Dendritic cell treated with granulocyte-macrophage colony-stimulating factor and Interleukin-4, amounts not matched to agents 40 ng/mL and 50 ng/mL, for 4 days (primary cell): ENCODE data around the gene NDUFS2.
"Not testable (repeated sequence)": the region's sequence is repeated elsewhere in the genome, so short reads cannot be mapped to it uniquely, and the experiment has no call there.

Source experiments
- H3K27ac Mint-ChIP-seq: one replicate; pipeline ENCODE4 v1.8.0; 2022; ENCODE audit warnings: mild to moderate bottlenecking, mixed read lengths
- H3K27me3 Mint-ChIP-seq: one replicate; pipeline ENCODE4 v1.8.0; 2022; ENCODE audit warnings: mild to moderate bottlenecking, mixed read lengths
- H3K36me3 Mint-ChIP-seq: one replicate; pipeline ENCODE4 v1.8.0; 2022; ENCODE audit warnings: low read depth, mixed read lengths
- H3K4me1 Mint-ChIP-seq: one replicate; pipeline ENCODE4 v1.8.0; 2022; ENCODE audit warnings: low read depth, mixed read lengths
- H3K4me3 Mint-ChIP-seq: one replicate; pipeline ENCODE4 v1.8.0; 2022; ENCODE audit warnings: mild to moderate bottlenecking, moderate library complexity, mixed read lengths
- H3K9me3 Mint-ChIP-seq: one replicate; pipeline ENCODE4 v1.8.0; 2022; ENCODE audit warnings: mixed read lengths
- intact Hi-C: fragments of 100-400 bp; cut with micrococcal nuclease; formaldehyde crosslinking; loops from one replicate; pipeline ENCODE4 v1.15.0; 2022

Gene NDUFS2

DNA sequence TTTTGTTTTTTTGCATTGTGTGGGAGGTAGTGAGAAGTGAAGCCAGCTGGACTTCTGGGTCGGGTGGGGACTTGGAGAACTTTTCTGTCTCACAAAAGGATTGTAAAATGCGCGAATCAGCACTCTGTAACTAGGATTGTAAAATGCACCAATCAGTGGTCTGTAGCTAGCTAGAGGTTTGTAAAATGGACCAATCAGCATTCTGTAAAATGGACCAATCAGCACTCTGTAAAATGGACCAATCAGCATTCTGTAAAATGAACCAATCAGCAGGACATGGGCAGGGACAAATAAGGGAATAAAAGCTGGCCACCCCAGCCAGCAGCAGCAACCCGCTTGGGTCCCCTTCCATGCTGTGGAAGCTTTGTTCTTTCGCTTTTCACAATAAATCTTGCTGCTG, 47.9 kb downstream of the NDUFS2 start:
- H3K36me3 Mint-ChIP-seq, H3K4me1 Mint-ChIP-seq, H3K27ac Mint-ChIP-seq, H3K27me3 Mint-ChIP-seq, intact Hi-C loops, H3K9me3 Mint-ChIP-seq, H3K4me3 Mint-ChIP-seq: not testable (repeated sequence)

DNA sequence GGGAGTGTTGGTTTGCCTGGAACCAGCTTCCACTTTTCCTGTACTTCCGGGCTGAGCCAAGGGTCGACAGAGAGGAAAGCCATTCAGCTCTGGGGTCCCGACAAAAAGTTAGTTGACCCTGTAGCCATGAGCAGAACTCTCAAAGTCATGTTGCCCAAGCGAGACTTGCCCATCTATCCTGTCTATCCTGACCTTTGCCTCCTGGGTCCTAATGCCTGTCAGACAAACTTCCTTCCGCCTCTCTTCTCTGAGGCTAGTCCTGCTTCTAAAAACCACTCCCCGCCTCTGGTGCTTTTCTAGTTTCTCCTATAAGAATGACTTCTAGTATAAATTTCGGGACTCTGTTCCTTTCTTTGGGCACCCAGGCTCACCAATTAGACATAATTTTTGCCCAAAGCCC, 48.7 kb downstream of the NDUFS2 start:
- Mint-ChIP-seq H3K36me3 (no peaks in the 10 kb centered on the region), H3K4me3 (no peak overlapping the region), H3K4me1 (no peaks in the 10 kb centered on the region), H3K9me3 (peaks cover 7% of the 10 kb centered on the region), H3K27ac (no peak overlapping the region), H3K27me3 (peaks cover 7% of the 10 kb centered on the region)
- intact Hi-C loops = no loop called here

DNA sequence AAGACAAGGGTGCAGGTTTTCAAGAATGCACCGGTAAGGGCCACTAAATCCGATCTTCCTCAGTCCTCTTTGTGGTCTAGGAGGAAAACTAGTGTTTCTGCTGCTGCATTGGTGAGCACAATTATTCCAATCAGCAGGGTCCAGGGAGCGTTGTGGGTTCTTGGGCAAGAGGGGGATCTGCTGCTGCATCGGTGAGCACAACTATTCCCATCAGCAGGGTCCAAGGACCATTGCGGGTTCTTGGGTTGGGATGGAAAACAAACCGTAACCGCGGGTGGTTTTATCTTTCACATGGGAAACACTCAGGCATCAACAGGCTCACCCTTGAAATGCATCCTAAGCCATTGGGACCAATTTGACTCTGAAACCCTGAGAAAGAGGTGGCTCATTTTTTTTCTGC, 49.4 kb downstream of the NDUFS2 start:
- intact Hi-C loops = no loop called here
- H3K27me3 Mint-ChIP-seq = peaks cover 7% of the 10 kb centered on the region
- no peak overlapping the region for H3K4me3 Mint-ChIP-seq
- H3K36me3 Mint-ChIP-seq = no peaks in the 10 kb centered on the region
- peaks cover 10% of the 10 kb centered on the region for H3K9me3 Mint-ChIP-seq
- no peak overlapping the region for H3K27ac Mint-ChIP-seq
- H3K4me1 Mint-ChIP-seq = no peaks in the 10 kb centered on the region

DNA sequence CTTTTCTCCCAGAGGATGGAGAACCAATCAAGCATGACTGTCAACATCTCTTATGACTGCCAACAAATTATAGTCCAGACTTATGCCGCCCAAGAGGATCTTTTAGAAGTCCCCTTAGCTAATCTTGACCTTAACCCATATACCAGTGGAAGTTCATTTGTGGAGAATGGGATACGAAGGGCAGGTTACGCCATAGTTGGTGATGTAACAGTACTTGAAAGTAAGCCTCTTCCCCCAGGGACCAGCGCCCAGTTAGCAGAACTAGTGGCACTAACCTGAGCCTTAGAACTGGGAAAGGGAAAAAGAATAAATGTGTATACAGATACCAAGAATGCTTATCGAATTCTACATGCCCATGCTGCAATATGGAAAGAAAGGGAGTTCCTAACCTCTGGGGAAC, 53.1 kb downstream of the NDUFS2 start:
- H3K9me3 Mint-ChIP-seq = peaks cover 21% of the 10 kb centered on the region
- peaks cover 41% of the 10 kb centered on the region for H3K27me3 Mint-ChIP-seq
- H3K4me1 Mint-ChIP-seq = peaks cover 13% of the 10 kb centered on the region
- H3K27ac Mint-ChIP-seq, H3K4me3 Mint-ChIP-seq, H3K36me3 Mint-ChIP-seq, intact Hi-C loops: not testable (repeated sequence)

DNA sequence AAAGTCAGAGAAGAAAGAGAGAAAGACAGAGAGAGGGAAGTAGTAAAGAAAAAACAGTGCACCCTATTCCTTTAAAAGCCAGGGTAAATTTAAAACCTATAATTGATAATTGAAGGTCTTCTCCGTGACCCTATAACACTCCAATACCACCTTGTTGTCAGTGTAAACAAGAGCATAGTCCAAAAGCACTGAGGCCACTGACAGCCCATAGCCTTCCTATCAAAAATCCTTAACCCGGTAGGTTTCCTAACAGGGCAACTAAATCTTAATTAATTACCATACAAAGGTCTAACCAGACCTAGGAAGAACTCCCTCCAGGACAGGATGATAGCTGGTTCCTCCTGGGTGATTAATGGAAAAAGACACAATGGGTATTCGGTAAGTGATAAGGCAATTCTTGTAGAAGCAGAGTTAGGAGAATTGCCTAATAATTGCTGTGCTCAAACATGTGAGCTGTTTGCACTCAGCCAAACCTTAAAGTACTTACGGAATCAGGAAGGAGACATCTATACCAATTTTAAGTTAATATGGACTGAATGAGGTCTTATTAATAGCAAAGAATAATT, 53.9 kb downstream of the NDUFS2 start:
- H3K27ac Mint-ChIP-seq, H3K36me3 Mint-ChIP-seq, H3K4me3 Mint-ChIP-seq, intact Hi-C loops: not testable (repeated sequence)
- Mint-ChIP-seq H3K9me3 (peaks cover 21% of the 10 kb centered on the region), H3K27me3 (peaks cover 47% of the 10 kb centered on the region), H3K4me1 (peaks cover 13% of the 10 kb centered on the region)

DNA sequence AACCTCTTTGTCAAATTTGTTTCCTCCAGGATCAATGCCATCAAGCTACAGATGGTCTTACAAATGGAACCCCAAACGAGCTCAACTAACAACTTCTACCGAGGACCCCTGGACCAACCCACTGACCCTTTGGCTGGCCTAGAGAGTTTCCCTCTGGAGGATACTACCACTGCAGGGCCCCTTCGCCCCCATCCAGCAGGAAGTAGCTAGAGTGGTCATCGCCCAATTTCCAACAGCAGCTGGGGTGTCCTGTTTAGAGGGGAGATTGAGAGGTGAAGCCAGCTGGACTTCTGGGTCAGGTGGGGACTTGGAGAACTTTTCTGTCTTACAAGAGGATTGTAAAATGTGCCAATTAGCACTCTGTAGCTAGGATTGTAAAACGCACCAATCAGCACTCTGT, 54.9 kb downstream of the NDUFS2 start:
- H3K27ac Mint-ChIP-seq, H3K36me3 Mint-ChIP-seq, intact Hi-C loops, H3K4me3 Mint-ChIP-seq: not testable (repeated sequence)
- H3K4me1 Mint-ChIP-seq = peaks cover 13% of the 10 kb centered on the region
- H3K27me3 Mint-ChIP-seq = peaks cover 57% of the 10 kb centered on the region
- peaks cover 21% of the 10 kb centered on the region for H3K9me3 Mint-ChIP-seq

DNA sequence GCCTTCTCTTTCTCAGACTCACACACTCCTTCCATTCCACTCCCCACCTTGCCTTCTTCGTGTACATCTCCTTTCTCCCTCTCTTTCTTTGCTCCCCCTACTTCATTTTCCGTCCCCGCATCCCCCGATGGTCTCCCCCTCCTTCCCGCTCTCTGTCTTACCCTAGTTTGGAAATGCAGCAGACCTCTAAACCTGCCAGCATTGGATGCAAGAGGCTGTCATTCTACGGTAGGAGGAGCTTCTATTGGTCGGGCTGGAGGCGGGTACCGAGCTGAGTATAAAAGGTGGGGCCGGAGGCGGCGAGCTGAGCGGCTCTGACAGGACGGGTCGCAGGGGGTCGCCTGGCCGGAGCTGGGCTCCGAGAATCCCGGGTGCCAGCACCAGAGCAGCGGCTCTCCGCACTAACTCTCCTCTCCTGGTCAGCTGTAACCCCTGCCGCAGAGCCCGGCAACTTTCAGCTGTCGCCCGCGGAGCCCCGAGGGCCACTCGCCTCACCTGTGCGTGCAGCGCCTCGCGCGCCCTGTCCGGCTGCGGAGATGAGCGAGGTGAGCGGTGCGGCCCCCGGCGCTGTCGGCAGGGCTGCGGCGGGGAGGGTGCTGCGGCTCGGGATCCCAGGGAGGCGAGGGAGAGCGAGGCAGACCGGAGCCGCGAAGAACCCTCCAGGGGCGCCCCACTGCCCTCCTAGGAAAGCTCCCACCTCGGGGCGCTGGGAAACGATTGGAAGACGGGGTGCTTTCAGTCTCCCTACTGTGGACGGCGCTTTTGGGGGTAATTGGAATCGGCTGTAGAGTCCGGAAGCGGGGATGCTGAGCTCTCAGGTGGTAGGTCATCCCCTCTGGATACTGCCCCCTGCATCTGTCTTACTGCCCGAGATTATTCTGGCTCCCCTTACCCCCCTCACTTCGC, 56.5 kb downstream of the NDUFS2 start, which contains the start of gene PCP4L1:
PCP4L1 (plus strand) TSS at position 307 of the 906 bp plus-strand sequence; CDS start at position 537, 230 bp downstream.
- Mint-ChIP-seq H3K36me3 (no peaks in the 10 kb centered on the region), H3K4me1 (peaks cover 13% of the 10 kb centered on the region), H3K4me3 (peak within 1 kb of the TSS; percentile 52), H3K9me3 (peaks cover 21% of the 10 kb centered on the region), H3K27me3 (peaks cover 56% of the 10 kb centered on the region), H3K27ac (no peak within 1 kb of the TSS)
- intact Hi-C loops = no loop called here

DNA sequence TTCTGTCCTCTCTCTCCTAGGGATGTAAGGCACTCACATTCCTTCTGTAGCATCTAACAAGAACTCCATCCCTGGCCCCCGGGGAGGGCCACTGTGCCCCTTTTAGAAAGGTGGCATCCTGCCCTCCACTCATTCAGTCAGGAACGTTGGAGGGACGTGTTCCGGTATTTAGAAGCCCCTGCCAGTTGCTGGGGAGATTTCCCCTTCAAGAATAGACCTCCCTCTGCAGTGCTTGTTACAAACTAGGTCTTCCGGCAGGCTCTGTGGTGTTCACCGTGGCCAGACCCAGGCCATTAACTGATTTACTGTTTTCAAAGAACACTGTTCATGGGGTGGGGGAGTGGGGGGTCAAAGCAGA, 57.2 kb downstream of the NDUFS2 start:
- Mint-ChIP-seq H3K27me3 (peaks cover 58% of the 10 kb centered on the region), H3K9me3 (peaks cover 21% of the 10 kb centered on the region), H3K27ac (no peak overlapping the region), H3K36me3 (no peaks in the 10 kb centered on the region), H3K4me1 (peaks cover 13% of the 10 kb centered on the region), H3K4me3 (no peak overlapping the region)
- intact Hi-C loops = no loop called here

DNA sequence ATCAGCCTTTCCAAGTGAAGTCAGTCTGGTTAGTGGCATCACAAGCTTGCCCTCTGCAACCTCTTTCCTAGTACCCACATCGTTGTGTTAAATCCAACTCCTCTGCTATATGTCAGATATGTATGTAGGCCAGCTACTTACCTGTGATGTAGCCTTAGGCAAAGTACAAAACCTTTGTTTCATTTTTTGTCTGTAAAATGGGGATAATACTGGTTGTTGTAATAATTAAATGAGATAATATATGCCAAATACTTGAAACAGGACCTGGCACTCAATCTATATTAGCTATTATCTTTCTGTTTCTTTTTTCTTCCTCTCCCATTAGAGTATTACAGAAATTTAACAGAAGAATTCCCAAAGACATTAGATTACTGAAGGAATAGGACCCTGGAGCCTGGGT, 57.6 kb downstream of the NDUFS2 start:
- Mint-ChIP-seq H3K4me3 (no peak overlapping the region), H3K9me3 (peaks cover 21% of the 10 kb centered on the region), H3K27ac (no peak overlapping the region), H3K27me3 (peaks cover 59% of the 10 kb centered on the region), H3K4me1 (peaks cover 13% of the 10 kb centered on the region), H3K36me3 (no peaks in the 10 kb centered on the region)
- intact Hi-C loops = no loop called here

DNA sequence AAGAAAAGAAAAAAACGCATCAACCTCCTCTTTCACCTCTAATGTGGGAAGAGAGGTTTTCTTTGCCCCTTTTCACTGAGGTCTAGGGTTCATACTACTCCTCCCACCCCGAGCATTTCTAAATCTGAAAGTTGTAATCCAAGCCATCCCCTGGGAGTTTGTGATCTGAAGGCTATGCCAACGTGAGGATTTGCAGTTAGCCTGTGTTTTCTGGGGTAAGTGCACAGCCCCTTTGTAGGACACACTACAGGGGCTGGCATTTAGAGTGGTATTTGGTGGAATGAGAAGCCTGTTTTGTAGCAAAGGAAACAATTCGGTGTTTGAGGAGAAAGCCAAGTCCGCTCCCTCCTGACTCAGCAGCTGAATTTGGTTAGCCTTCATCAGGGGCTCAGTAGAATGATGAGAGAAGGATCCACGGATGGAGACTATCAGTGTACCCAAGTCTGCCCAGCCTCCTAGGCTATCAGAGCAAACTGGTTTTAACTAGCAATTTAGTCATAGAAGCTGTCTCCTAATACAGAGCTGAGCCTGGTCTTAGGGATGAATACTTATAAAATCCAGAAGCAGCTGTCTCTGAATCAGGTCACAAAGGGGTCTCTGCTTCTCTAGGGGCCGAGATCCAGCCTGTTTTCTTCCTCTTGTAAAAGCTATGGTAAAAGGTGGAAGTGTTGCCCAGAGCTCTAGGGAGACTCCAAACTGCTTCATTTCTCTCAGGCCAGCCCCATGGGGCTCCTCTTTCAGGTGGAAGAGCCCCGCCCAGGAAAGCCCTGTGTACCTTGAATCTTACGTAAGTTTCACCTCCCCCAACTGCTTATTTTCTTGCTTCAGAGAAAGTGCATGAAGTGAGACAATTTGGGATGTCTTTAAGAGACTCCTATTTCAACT, 58.5 kb downstream of the NDUFS2 start:
- peaks cover 21% of the 10 kb centered on the region for H3K9me3 Mint-ChIP-seq
- peaks cover 60% of the 10 kb centered on the region for H3K27me3 Mint-ChIP-seq

DNA sequence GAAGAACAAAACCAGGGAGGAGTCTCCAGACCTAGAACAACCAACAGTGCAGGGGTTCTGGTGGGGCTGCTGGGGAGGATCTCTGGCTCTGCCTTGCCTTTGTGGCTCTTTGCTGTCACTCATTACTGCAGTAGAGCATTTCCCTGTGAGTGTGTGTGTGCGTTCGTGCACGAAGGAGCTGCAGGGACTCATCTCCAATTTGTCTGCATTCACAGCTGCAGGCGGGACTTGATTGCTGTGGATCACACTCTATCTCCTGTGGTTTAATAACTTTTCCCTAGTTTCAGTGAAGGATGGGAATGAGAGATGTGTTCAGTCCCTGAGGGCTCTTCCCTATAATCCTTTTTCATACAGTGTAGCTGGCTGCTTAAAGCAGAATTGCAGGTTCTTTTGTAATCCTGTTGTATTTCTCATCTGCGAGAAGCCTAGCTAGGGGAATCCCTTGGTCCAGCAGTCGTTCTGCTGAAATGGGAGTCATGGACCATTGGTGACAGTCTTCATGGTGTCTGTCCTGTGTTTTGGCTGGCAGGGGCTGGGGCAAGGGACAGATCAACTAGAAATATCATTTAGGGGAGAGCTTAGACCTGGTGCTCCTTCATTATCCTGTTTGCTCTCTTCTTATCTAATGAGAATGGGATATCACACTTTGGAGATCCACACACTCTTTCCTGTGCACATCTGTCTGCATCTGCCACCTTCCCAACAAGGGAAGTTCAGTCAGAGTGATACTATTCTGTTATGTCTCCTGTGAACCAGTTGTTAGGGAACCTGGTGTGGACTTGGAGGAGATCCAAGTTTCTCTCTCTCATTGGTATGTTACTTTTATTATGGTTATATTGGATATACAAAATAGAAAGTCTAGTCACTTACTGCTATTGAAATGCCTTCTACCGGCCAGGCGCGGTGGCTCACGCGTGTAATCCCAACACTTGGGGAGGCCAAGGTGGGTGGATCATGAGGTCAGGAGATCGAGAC, 59.4 kb downstream of the NDUFS2 start:
- no peak overlapping the region for H3K27ac Mint-ChIP-seq
- peaks cover 17% of the 10 kb centered on the region for H3K9me3 Mint-ChIP-seq
- intact Hi-C loops = no loop called here
- H3K27me3 Mint-ChIP-seq = peaks cover 64% of the 10 kb centered on the region
- no peak overlapping the region for H3K4me3 Mint-ChIP-seq
- no peaks in the 10 kb centered on the region for H3K36me3 Mint-ChIP-seq
- H3K4me1 Mint-ChIP-seq = peaks cover 13% of the 10 kb centered on the region

More for the DNA sequence above, 58.5 kb downstream of the NDUFS2 start:
- no peak overlapping the region for H3K4me3 Mint-ChIP-seq
- peaks cover 13% of the 10 kb centered on the region for H3K4me1 Mint-ChIP-seq
- intact Hi-C loops = no loop called here
- no peak overlapping the region for H3K27ac Mint-ChIP-seq
- no peaks in the 10 kb centered on the region for H3K36me3 Mint-ChIP-seq
